Ascending aorta (tissue), 2 donors: ENCODE results near the gene LDLRAD2. TPM values are rescaled to one million over a fixed set of nuclear protein-coding genes. Genes with fewer than 3 reads are reported as not detected.
"Not testable (repeated sequence)": the region's sequence is repeated elsewhere in the genome, so short reads cannot be mapped to it uniquely, and the experiment has no call there.

ENCODE experiments used
- DNase-seq, 2 donors: peaks; one replicate each; pipeline ENCODE4 v3.0.0-alpha.2; 2019; ENCODE audit warnings: low spot score in 2 of 2
- H3K27ac ChIP-seq, 2 donors: fragments of 200-600 bp; sonication (generic); one replicate each; pipeline ENCODE4 v1.5.1; 2016 to 2017; ENCODE audit warnings: mild to moderate bottlenecking in 1 of 2
- H3K27me3 ChIP-seq: fragments of 200-600 bp; sonication (generic); one replicate; pipeline ENCODE4 v1.5.1; 2017
- H3K36me3 ChIP-seq, 2 donors: fragments of 200-600 bp; sonication (generic); one replicate each; pipeline ENCODE4 v1.5.1; 2016
- H3K4me1 ChIP-seq, 2 donors: fragments of 200-600 bp; sonication (generic); one replicate each; pipeline ENCODE4 v1.5.1; 2016 to 2017; ENCODE audit warnings: mild to moderate bottlenecking in 1 of 2
- H3K4me3 ChIP-seq, 2 donors: fragments of 200-600 bp; sonication (generic); one replicate each; pipeline ENCODE4 v1.5.1; 2016 to 2017; ENCODE audit warnings: mild to moderate bottlenecking in 1 of 2
- H3K9me3 ChIP-seq, 2 donors: fragments of 200-600 bp; sonication (generic); one replicate each; pipeline ENCODE4 v1.5.1; 2016
- CTCF ChIP-seq, 3 experiments: fragments of 200-600 bp in 2 of 3; fragments of 450-650 bp in 1 of 3; sonication (generic) in 2 of 3; IDR thresholded peaks; one replicate each; pipeline ENCODE4 v1.5.1; 2016 to 2019; ENCODE audit warnings: antibody characterized with exemption in 3 of 3, mild to moderate bottlenecking in 1 of 3, moderate library complexity in 1 of 3
- intact Hi-C: fragments of 100-400 bp; cut with DNase I; formaldehyde crosslinking; loops from one replicate; pipeline ENCODE4 v1.15.1; 2023
- total RNA-seq: library from RNA; depleted of rRNA; stranded (reverse); fragments of >200 nt; gene quantifications from one replicate; pipeline ENCODE4 v1.1.0, GENCODE V29; 2016

The LDLRAD2 gene
- total RNA-seq, 1 donor from 2014 or later, result not detected

- Histone ChIP-seq H3K36me3 (peaks cover 80 to 92% of the 10 kb centered on the region in 2 donors), H3K4me3 (no peak overlapping the region), H3K27ac (no peak overlapping the region), H3K4me1 (no peaks in the 10 kb centered on the region), H3K27me3 (no peaks in the 10 kb centered on the region), H3K9me3 (no peaks in the 10 kb centered on the region)
- intact Hi-C loops, result no loop called here
- no peak for DNase-seq
- no peak for TF ChIP-seq CTCF (IDR thresholded peaks at IDR 0.05)
These were observed 12.1 kb downstream of the LDLRAD2 start for GRCh38 chr1:21823980-21824702.

- H3K27me3 ChIP-seq, result no peaks in the 10 kb centered on the region
- no peak for TF ChIP-seq CTCF (IDR thresholded peaks at IDR 0.05)
- no peak overlapping the region for H3K4me3 ChIP-seq
- no peaks in the 10 kb centered on the region for H3K9me3 ChIP-seq
- no peak overlapping the region for H3K27ac ChIP-seq
- no peaks in the 10 kb centered on the region for H3K4me1 ChIP-seq
- intact Hi-C loops, result no loop called here
- peaks cover 86 to 95% of the 10 kb centered on the region in 2 donors for H3K36me3 ChIP-seq
- no peak for DNase-seq
These were observed 12.9 kb downstream of the LDLRAD2 start for GRCh38 chr1:21824926-21825325.

- DNase-seq, result no peak
- Histone ChIP-seq H3K9me3 (no peaks in the 10 kb centered on the region), H3K4me3 (no peak overlapping the region), H3K27ac (no peak overlapping the region), H3K36me3 (peaks cover 90 to 99% of the 10 kb centered on the region in 2 donors), H3K27me3 (no peaks in the 10 kb centered on the region), H3K4me1 (no peaks in the 10 kb centered on the region)
- intact Hi-C loops, result no loop called here
- TF ChIP-seq CTCF (IDR thresholded peaks at IDR 0.05), result no peak
These were observed 13.3 kb downstream of the LDLRAD2 start for GRCh38 chr1:21825393-21825792.

GRCh38 chr1:21826694-21827093, 14.6 kb downstream of the LDLRAD2 start:
- intact Hi-C loops, H3K4me3 ChIP-seq, H3K27me3 ChIP-seq, H3K9me3 ChIP-seq, H3K27ac ChIP-seq, DNase-seq, H3K4me1 ChIP-seq: not testable (repeated sequence)
- H3K36me3 ChIP-seq, result peaks cover 93 to 100% of the 10 kb centered on the region in 2 donors

GRCh38 chr1:21827141-21827679, 15.1 kb downstream of the LDLRAD2 start:
- no peaks in the 10 kb centered on the region for H3K27me3 ChIP-seq
- intact Hi-C loops, result no loop called here
- H3K4me3 ChIP-seq, result no peak overlapping the region
- no peak for DNase-seq
- TF ChIP-seq CTCF (IDR thresholded peaks at IDR 0.05), result no peak
- no peak overlapping the region for H3K27ac ChIP-seq
- no peaks in the 10 kb centered on the region for H3K9me3 ChIP-seq
- H3K36me3 ChIP-seq, result peaks cover 98 to 100% of the 10 kb centered on the region in 2 donors
- no peaks in the 10 kb centered on the region for H3K4me1 ChIP-seq

GRCh38 chr1:21828075-21828474, 16.0 kb downstream of the LDLRAD2 start:
- Histone ChIP-seq H3K9me3 (no peaks in the 10 kb centered on the region), H3K4me1 (no peaks in the 10 kb centered on the region), H3K4me3 (no peak overlapping the region), H3K27ac (no peak overlapping the region), H3K27me3 (no peaks in the 10 kb centered on the region), H3K36me3 (peaks cover 98 to 100% of the 10 kb centered on the region in 2 donors)
- no peak for TF ChIP-seq CTCF (IDR thresholded peaks at IDR 0.05)
- intact Hi-C loops, result no loop called here
- no peak for DNase-seq
